DMS153 treated with DMSO at 0.1 percent for 48 hours (cell line): ENCODE data around the gene DIS3.
A peak's percentile ranks its signal among the peaks of the same experiment; 100 is the strongest.
"Not testable (repeated sequence)": the region's sequence is repeated elsewhere in the genome, so short reads cannot be mapped to it uniquely, and the experiment has no call there.

ENCODE experiments used
- DNase-seq: peaks from one replicate; lab custom pipeline; 2025; ENCODE audit not compliant: unreplicated experiment; lab: John Stamatoyannopoulos, UW

The DIS3 gene

GRCh38 chr13:72745260-72745659 is 36.4 kb downstream of the DIS3 start:
- DNase-seq = no peak

- no peak for DNase-seq
These were observed 41.7 kb downstream of the DIS3 start for GRCh38 chr13:72740015-72740414.

- no peak for DNase-seq
These were observed 44.7 kb downstream of the DIS3 start for GRCh38 chr13:72737033-72737432.

- no peak for DNase-seq
These were observed 53.5 kb downstream of the DIS3 start for GRCh38 chr13:72728290-72728605.

GRCh38 chr13:72727417-72728289 is 54.0 kb downstream of the DIS3 start, which contains the start of the genes BORA and MZT1:
BORA (plus strand) TSS chr13:72727923; CDS start chr13:72728941, 1,018 bp downstream.
MZT1 (minus strand) TSS chr13:72727629; CDS start chr13:72727602, 27 bp downstream.
- DNase-seq = peak; percentile 87

GRCh38 chr13:72726726-72727416 is 54.8 kb downstream of the DIS3 start:
- DNase-seq = peak; percentile 40

GRCh38 chr13:72726185-72726584 is 55.5 kb downstream of the DIS3 start:
- not testable (repeated sequence) for DNase-seq

- DNase-seq = no peak
These were observed 64.9 kb downstream of the DIS3 start for GRCh38 chr13:72716776-72717175.
